A549 treated with RU486 at 1 μM for 4 hours (cell line): ENCODE results near the gene L3MBTL4. TPM values are rescaled to one million over a fixed set of nuclear protein-coding genes. Genes with fewer than 3 reads are reported as not detected.

ENCODE experiments used
- total RNA-seq: library from RNA; stranded (reverse); fragments of 200-300 nt; extraction: Qiagen RNA extraction; gene quantifications from 5 replicates; pipeline ENCODE4 v1.2.3, GENCODE V29; 2022; ENCODE audit warnings: low read depth

L3MBTL4 gene
- not detected in 5 replicates for total RNA-seq

GRCh38 chr18:6414723-6415417 is at the start of gene L3MBTL4:
Gene L3MBTL4 (minus strand): TSS chr18:6414911. CDS start chr18:6311625, 103,286 bp downstream.

